Esophagus squamous epithelium (tissue), 4 donors: ENCODE results near the gene WDR87.

ENCODE experiments used
- CTCF ChIP-seq, 6 experiments: fragments of 450-650 bp in 4 of 6; fragments of 200-600 bp in 2 of 6; sonication (generic) in 2 of 6; IDR thresholded peaks; one replicate each; pipeline ENCODE4 v1.5.1; 2016 to 2019; ENCODE audit warnings: antibody characterized with exemption in 6 of 6, mild to moderate bottlenecking in 4 of 6, moderate library complexity in 4 of 6
- POLR2A ChIP-seq, 4 donors: fragments of 450-650 bp; IDR thresholded peaks; one replicate each; pipeline ENCODE4 v1.6.1; 2017; ENCODE audit warnings: antibody characterized with exemption in 4 of 4, mild to moderate bottlenecking in 4 of 4, moderate library complexity in 3 of 4

DNA sequence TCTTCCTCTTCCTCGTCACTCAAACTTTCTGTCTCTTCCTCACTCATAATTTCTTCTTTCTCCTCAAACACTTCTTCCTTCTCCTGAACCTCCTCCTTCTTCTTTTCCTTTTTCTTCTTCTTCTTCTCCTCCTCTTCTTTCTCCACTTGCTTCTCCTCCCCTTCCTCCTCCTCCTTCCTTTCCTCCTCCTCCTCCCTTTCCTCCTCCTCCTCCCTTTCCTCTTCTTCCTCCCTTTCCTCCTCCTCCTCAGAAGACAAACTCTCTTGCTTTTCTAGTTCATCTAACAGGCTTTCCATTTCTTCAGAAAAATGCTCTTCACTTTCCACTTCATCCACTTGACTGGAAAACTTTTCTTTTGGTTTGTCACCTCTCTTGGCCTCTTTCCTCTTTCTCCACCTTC, 19.8 kb downstream of the WDR87 start:
- TF ChIP-seq CTCF (IDR thresholded peaks at IDR 0.05) (no peak), POLR2A (IDR thresholded peaks at IDR 0.05) (no peak)
